HEK293T (cell line): ENCODE results near the gene SLC26A9.

ENCODE experiments used
- ELF4 ChIP-seq: fragments of 450-650 bp; IDR thresholded peaks from 2 replicates; pipeline ENCODE4 v1.6.1; 2017; ENCODE audit warnings: antibody characterized with exemption
- FOXM1 ChIP-seq: fragments of 450-650 bp; IDR thresholded peaks from 2 replicates; pipeline ENCODE4 v1.6.1; 2017; ENCODE audit warnings: mild to moderate bottlenecking, borderline replicate concordance
- ZNF384 ChIP-seq: fragments of 450-650 bp; IDR thresholded peaks from 2 replicates; pipeline ENCODE4 v1.6.1; 2016

DNA sequence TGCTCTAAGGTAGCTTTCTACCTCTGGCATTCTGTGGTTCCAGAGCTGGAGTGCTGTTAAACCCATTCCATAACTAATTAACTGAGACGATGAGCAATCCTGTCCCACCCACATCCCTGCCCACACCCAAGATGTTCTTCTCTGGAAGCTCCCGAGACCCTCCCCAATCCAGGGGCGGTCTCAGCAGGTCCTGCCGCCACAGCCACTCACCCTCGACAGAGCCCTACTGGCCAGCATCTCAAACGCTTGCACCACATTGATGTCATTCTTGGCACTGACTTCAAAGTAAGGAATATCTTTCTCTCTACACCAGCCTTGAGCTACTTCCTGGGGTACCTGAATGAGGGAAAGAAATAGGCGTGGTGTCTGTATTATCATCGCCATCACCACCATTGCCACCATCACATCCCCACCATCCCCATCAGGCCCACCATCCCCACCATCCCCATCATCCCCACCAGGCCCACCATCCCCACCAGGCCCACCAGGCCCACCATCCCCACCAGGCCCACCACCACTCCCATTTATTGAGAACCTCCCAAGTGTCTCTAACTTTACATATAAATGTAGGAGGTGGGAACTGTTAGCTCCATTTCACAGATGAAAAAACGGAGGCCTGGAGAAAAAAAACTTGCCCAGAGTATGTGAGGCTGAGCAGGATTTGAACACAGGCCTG is 42.2 kb upstream of the SLC26A9 start:
- TF ChIP-seq ELF4 = no peak
- no peak for TF ChIP-seq FOXM1
- no peak for TF ChIP-seq ZNF384
